GM19397 (cell line): ENCODE data around the gene ARRB1.
A peak's percentile ranks its signal among the peaks of the same experiment; 100 is the strongest.
"Not testable (repeated sequence)": the region's sequence is repeated elsewhere in the genome, so short reads cannot be mapped to it uniquely, and the experiment has no call there.

ENCODE experiments used
- ATAC-seq: cut with Tn5 transposase; IDR thresholded peaks from one replicate; pipeline ENCODE4 v1.9.1; 2021; ENCODE audit warnings: mild to moderate bottlenecking, moderate library complexity; ENCODE audit not compliant: unreplicated experiment

ARRB1 gene

DNA sequence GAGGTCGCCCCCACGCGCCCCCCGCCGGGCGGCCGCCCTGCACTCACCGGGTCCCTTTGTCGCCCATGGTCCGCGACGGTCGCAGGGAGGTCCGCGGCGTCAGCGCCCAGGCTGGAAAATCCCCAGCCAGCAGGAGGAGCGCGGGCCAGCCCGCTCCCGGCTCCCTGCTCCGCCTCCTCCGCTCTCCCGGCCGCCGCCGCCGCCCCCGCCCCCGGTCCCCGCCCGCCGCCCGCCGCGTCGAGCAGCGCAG lies at the start of gene ARRB1:
TSS of gene ARRB1 (minus strand) at position 121 of the 250 bp plus-strand sequence. CDS start at position 67, 54 bp downstream.
- no peak for ATAC-seq

DNA sequence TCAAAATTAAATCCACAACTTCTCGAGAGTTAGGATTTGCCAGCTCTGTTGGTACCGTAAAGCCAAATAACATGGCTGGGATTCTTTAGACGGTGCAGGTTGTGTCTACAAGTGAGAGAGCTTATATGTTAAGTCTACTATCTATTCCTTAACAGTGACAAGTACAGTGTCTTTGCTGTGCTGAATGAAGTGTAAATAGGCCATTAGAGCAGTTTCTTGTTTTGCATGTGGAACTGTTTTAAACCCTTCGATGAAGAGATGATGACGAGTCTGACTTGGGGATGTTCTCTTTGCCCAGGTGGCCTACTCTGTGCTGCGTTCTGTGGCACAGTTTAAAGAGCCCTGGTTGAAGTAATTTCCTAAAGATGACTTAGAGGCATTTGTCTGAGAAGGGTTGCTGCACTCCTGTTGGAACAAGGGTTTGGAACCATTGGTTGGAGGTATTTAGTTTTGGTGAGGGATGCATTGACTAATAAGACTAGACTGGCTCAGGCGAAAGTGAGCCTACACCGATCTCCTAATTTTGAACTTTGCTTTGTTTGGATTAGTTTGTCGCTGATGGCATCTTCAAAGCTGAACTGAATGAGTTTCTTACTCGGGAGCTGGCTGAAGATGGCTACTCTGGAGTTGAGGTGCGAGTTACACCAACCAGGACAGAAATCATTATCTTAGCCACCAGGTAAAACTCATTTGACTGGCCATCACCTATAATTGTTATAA lies 48.8 kb upstream of the ARRB1 start:
- ATAC-seq, result no peak

DNA sequence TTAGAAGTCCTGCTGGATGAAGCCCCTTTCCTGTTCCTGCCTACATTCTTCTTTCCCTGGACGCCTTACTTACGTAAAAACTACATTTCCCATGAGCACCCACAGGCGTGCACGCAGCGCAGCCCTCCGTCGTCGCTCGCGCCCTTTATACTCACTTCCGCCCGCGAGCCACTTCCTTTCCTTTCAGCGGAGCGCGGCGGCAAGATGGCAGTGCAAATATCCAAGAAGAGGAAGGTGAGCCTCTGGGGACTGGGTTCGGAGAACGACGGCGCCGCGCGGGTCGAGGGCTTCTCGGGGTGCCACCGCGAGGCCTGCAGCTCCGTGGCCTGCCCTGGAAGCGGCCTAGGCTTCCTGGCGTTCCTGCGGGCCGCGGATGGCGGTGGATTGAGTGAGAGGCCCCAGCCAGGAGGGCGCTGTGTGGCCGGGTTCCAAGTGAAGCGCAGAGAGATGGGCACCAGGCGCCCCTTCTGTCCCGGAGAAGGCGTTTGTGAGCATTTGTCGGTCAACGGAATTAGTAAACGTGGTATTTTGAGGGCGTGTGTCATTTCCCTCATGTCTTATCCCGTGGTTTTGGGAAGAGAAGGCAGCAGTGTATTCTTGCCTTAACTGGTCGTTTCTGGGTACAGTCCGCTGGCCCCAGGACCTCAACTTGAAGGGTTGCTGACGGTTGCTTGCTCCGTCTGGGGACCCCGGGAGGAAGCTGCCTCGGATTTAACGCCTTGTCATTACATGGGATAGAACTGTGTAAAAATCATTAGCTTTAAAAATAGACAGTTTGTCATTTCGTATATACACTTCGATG lies 48.1 kb upstream of the ARRB1 start, which contains the start of gene RPS3:
TSS of gene RPS3 (plus strand) at position 175 of the 802 bp plus-strand sequence. CDS start at position 205, 30 bp downstream.
- peak; percentile 90 for ATAC-seq

DNA sequence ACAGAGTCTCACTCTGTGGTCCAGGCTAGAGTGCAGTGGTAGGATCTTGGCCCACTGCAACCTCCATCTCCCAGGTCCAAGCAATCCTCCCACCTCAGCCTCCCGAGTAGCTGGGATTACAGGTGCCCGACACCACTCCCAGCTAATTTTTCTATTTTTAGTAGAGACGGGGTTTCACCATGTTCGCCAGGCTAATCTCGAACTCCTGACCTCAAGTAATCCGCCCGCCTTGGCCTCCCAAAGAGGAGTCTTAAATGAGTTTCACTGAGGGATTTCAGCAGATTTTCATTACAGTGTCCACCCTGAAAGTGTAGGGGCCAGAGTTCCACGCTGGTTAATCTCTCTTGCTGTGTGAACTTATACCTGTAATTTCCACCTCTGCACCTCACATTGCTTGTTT lies 47.4 kb upstream of the ARRB1 start:
- no peak for ATAC-seq

DNA sequence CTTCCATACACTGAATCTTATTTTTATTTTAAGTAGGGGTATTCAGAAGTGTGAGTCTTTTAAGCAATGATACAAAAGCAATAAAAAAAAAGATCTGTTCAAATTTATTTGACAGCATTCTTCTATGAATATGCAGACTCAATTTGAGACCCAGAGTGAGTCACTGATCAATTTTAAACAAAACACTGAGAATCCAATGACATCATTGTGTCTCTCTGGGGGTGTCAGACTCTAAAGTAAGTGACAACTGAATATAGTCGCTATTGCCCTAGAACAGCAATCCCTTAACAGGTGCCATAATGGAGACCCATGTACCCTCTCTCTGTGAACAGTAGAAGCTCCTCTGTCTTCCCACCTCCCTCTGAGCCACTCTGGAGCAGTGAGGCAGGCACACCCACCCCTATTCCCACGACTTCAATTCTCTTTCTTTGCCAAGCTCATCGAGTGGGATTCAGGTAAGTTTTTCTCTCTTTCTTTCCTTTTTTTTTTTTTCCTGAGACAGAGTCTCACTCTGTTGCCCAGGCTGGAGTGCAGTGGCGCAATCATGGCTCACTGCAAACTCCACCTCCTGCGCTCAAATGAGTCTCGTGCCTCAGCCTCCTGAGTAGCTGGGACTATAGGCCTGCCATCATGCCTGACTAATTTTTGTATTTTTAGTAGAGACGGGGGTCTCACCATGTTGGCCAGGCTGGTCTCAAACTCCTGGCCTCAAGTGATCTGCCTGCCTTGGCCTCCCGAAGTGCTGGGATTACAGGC lies 42.8 kb upstream of the ARRB1 start:
- no peak for ATAC-seq

DNA sequence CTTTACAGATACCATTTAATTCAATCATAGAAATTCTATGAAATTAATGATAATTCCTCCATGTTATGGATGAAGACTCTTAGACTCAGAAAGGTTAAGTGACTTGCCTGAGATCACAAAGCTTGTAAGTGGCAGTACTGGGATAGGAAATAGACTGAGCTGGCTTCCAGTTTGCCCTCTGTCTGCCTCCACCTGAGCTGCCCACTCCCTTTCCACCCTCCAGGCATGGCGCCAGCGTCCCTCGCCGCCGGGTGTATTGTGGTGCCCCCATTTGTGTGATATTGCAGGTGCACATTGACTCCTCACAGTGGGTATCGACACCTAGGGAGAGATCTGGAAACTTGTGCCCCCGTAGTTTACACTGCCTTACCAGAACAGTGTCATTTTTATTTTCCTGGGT lies 38.5 kb upstream of the ARRB1 start:
- ATAC-seq, result no peak

- ATAC-seq, result no peak
These were observed 37.8 kb upstream of the ARRB1 start for GRCh38 chr11:75389276-75389605.

DNA sequence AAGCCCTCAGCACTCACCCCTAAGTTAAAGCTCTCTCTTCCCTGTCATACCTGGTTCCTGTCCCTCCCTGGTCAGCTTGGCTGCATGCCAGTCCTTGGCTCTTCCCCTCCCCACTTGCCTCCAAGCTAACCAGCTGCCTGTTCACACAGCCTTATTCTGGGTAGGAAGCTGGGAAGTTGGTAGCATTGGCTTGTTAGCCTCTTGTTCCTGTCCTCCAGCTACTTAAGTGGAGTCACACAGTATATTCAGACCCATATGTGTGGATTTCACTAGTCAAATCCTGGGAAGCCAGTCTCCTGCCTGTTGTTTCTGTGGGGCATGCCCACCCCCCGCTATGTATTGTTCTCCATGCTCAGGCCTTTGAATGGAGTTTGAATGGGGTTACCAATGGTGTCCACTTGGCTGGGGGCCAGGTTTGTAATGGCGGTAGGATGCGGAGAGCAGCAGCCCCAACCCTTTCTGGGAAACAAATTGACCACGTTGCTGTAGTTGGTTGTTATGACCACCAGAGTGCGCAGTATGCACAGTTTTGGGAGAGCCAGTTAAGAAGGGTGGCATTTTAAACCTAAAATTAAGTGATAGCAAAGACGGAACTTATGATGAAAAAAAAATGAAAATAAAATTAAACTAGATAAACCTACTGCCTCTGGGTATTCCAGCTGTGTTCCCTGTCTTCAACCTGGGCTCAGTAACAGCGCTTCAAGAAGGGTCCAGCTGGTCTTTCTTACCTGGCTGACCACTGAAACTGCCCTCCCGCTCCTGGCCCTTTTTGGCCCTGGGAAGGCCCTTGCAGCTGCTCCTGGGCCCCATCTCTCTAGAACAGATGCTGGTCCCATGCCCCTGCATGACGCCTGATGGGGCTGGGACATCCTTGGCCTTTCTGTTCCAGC lies 37.2 kb upstream of the ARRB1 start:
- no peak for ATAC-seq

- ATAC-seq, result no peak
These were observed 36.4 kb upstream of the ARRB1 start for GRCh38 chr11:75387736-75388294.

GRCh38 chr11:75386942-75387630 lies 35.6 kb upstream of the ARRB1 start:
- no peak for ATAC-seq

DNA sequence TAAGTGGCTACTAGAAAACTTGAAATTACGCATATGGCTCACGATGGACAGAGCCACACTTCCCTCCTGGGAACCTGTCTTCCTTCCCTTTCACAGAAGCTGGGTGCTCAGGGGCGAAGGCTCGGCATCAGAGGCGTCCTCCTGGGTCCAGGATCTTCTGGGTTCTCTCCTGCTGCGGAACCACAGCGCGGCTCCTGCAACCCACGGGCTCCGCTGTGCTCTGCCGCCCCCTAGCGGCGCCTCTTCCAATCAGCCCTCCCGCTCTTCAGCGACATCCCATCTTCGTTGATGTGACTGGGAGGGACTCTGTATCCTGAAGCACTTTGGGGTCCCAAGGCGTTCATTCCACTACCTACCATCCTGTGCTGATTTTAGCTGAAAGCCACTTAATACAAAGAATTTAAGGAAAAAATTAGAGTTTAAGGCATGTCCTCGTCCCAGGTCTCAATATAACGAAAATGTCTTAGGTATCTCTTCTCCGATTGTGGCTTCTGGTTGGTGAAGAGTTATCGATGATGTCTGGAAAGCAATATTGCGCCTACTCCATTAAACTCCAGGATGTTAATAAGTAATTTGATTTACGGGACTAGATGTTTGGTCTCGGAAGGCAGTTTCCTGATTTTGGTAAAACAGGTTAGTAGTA lies 33.1 kb upstream of the ARRB1 start:
- ATAC-seq, result no peak

DNA sequence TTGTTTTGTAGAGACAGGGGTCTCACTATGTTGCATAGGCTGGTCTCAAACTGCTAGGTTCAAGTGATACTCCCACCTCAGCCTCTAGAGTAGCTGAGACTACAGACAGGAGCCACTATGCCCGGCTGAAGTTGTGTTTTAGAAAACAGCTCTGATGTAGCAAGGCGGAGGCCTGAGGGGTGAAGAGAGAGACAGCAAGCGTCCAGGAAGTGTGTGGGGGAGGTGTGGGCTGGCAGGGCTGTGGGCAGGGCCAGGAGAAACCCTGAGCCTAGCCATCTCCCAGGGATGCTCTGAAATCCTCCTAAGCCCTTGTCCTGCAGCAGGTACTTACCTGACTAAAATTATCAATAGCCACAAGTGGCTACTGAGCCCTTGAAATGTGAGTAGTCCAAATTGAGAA lies 31.8 kb upstream of the ARRB1 start:
- ATAC-seq, result no peak

GRCh38 chr11:75380716-75381420 lies 29.4 kb upstream of the ARRB1 start:
- no peak for ATAC-seq

DNA sequence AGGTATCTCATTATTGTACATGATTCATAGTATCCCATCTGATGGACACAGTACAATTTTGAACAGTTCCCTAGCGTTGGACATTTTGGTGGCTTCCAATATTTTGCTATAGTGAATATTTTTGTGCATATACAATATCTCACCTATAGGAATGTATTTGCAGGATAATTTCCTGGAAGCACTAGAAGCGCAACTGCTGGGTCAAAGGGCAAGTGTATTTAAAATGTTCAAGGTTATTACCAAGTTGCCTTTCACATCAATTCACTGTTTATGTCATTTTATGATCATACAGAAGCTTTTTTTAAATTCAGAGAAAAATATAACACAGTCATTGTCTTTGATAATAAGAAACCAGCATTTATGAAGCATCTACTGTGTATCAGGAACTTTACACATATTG lies 28.8 kb upstream of the ARRB1 start:
- no peak for ATAC-seq

- ATAC-seq, result not testable (repeated sequence)
These were observed 27.3 kb upstream of the ARRB1 start for GRCh38 chr11:75378776-75379175.

GRCh38 chr11:75376175-75376574 lies 24.7 kb upstream of the ARRB1 start:
- ATAC-seq, result no peak

GRCh38 chr11:75375626-75376025 lies 24.2 kb upstream of the ARRB1 start:
- ATAC-seq, result no peak

- ATAC-seq, result no peak
These were observed 23.2 kb upstream of the ARRB1 start for GRCh38 chr11:75374646-75375045.

DNA sequence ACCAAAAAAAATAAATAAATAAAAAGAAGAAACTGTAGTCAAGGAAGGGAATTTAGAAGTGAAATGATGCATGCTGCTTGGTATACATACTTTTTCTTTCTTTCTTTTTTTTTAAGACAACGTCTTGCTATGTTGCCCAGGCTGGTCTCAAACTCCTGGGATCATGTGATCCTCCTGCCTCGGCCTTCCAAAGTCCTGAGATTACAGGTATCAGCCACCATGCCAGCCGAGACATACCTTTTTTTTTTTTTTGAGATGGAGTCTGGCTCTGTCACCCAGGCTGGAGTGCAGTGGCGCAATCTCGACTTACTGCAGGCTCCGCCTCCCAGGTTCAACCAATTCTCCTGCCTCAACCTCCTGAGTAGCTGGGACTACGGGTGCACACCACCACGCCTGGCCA lies 21.7 kb upstream of the ARRB1 start:
- ATAC-seq, result no peak
